AG10803 (cell line): ENCODE results near the gene TFDP2.

Source experiments
- DNase-seq: peaks from one replicate; pipeline ENCODE4 v3.0.0; 2010; ENCODE audit warnings: low read depth
- H3K4me3 ChIP-seq: 2 replicates; pipeline ENCODE4 v1.5.1; 2011; ENCODE audit warnings: mild to moderate bottlenecking, low read length, control low read depth
- TF ChIP-seq, protein P1 (sequence below): conservative IDR thresholded peaks from 2 replicates; pipeline ENCODE4 v1.5.1; 2011; ENCODE audit warnings: mild to moderate bottlenecking, low read length, control low read depth, inconsistent platforms

The TFDP2 gene, protein sequence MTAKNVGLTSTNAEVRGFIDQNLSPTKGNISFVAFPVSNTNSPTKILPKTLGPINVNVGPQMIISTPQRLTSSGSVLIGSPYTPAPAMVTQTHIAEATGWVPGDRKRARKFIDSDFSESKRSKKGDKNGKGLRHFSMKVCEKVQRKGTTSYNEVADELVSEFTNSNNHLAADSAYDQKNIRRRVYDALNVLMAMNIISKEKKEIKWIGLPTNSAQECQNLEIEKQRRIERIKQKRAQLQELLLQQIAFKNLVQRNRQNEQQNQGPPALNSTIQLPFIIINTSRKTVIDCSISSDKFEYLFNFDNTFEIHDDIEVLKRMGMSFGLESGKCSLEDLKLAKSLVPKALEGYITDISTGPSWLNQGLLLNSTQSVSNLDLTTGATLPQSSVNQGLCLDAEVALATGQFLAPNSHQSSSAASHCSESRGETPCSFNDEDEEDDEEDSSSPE

DNA sequence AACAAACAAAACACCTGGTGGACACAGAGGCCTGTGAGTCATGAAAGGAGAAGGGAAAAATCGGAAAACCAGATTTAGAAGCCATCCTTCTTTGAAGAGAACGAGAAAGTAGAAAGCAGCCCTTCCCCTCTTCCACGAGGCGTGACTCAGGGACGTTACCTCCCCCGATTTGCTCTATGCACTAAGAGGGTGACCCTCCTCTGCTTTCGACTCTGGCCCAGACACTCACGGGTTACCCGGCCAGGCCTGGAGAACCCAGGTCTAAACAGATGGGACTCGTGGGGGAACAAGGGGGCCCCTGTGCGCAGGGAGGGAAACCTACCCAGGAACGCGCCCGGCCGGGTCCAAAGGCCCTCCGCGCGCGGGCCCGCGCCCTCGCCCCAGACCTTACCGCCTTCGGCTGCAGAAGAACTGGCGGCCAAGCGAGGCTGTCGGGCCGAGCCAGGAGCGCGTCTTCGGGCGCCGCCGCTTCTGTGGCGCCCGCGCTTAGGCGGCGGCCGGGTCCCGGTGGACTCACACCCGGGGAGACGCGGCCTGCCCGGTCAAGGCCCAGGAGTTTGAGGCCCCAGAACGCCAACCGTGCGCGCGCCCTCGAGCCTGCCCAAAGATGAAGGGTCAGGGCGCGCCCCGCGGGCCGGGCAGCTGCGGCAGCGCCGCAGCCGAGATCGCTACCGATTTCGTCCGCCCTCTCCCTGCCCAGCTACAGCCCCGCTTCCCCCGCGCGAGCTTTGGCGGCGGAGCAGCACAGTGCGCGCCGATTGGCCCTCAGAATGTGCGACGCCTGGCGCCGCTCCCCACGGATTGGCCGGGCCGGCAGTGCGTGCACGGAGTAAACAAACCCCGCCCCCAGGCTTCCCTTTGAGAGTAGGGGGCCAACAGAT is at the start of gene TFDP2:
TSS of gene TFDP2 (minus strand) at position 753 of the 881 bp plus-strand sequence. CDS start 47,795 bp downstream, outside the sequence.
- DNase-seq = peak; percentile 87
- H3K4me3 ChIP-seq = peak within 1 kb of the TSS; percentile 79
- TF ChIP-seq, protein P1, sequence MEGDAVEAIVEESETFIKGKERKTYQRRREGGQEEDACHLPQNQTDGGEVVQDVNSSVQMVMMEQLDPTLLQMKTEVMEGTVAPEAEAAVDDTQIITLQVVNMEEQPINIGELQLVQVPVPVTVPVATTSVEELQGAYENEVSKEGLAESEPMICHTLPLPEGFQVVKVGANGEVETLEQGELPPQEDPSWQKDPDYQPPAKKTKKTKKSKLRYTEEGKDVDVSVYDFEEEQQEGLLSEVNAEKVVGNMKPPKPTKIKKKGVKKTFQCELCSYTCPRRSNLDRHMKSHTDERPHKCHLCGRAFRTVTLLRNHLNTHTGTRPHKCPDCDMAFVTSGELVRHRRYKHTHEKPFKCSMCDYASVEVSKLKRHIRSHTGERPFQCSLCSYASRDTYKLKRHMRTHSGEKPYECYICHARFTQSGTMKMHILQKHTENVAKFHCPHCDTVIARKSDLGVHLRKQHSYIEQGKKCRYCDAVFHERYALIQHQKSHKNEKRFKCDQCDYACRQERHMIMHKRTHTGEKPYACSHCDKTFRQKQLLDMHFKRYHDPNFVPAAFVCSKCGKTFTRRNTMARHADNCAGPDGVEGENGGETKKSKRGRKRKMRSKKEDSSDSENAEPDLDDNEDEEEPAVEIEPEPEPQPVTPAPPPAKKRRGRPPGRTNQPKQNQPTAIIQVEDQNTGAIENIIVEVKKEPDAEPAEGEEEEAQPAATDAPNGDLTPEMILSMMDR = no peak

DNA sequence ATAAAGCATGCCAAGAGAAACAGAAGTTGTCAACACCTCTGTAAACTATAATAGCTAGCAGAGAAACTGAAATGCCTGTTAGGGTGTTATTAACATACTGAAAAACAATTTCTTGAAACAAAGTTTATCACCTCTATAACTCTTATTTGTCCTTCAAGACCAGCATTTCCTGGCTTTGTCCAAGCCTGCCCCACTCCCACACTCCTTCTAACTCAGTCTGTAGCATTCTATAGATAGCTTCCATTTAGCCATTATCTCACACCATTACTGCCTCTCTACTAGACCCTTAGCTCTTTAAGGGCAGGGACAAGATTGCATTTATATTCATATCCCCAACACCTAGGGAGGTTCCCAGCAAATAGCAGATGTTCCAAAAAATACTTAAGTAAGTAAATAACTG is 39.5 kb upstream of the TFDP2 start:
- TF ChIP-seq, protein P1 = no peak
- no peak for DNase-seq
- H3K4me3 ChIP-seq = no peak overlapping the region

DNA sequence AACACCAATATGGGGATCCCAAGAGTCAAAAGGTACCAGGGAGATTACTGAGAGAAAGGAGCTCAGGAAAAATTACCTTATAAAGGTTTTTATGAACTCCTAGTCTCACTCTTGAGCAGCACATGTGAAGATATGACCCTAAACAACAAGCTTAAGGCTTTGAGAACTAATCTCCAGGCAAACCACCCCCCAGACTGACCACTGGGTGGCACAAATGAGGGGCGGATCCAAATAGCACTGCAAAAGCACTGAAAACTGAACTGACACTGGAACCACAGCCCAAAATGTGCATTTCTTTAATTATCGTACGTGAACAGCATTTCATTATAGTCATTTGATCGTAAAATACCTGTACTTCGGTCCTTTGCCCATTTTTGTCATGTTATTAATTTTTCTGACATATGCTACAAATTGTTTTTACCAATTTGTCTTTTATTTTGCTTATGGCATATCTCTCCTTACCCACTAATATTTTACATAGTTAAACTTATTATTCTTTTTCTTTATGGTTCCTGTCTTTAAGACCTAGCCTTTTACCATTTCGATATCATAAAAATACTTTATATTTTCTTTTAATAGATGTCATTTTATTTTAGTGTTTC is 31.5 kb upstream of the TFDP2 start:
- no peak overlapping the region for H3K4me3 ChIP-seq
- TF ChIP-seq, protein P1 = peak; percentile 74
- DNase-seq = peak; percentile 30

DNA sequence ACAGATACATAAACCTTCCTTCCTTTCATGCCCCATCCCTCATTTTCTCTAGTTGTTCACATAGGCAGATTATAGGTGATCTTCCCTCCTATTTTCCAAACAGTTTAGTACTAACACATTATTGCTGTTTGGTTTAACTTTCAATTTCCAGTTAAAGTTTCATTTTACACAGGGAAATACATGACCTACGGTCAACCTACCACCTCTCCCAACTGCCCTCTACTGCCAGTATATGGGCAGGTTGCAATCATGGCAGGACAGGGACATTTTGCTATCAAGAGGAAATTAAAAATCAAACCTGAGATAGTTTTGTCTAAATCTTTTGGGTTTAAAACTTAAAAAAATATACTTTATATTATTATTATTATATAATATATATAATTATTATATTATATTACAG is 26.1 kb upstream of the TFDP2 start:
- DNase-seq = no peak
- H3K4me3 ChIP-seq = no peak overlapping the region
- TF ChIP-seq, protein P1 = no peak

DNA sequence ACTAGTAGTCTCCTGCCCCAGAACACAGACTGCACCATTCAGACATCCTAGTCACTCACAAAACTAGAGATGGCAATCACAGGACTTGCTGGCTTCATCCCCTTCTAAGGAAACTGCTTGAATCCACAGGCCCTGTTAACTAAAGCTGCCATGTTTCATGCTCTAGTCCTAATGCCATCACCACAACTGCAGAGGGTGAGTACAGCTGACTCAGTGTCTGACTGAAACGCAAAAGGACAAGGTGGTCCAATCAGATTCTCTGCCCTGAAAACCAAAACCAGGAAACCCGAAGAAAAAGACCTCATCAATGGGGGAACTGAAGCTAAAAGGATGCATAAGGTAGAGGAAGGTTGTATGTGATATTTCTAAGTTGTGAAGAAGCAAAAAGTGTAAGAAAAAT is 25.2 kb upstream of the TFDP2 start:
- no peak overlapping the region for H3K4me3 ChIP-seq
- DNase-seq = no peak
- TF ChIP-seq, protein P1 = no peak

DNA sequence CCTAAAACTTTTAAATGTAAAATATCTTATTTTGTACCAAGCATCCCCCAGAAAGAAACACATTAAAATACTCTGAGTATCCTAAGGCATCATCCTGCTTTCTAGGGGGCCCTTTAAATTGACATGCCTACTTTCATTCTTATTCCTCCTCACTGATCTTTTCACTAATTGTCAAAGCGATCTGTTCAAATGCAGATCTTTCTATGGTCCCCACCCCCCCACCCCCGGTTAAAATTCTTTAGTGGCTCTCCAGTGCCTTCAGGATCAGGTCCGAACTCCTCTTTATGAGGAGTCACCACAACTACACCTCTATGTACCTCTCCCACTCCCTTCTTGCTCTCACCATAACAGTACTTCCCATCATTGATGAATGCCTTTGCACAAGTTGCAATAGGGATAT is 19.2 kb upstream of the TFDP2 start:
- TF ChIP-seq, protein P1 = no peak
- DNase-seq = no peak
- no peak overlapping the region for H3K4me3 ChIP-seq
